MCF 10A (cell line): Measurements from ENCODE around the gene P2RX2. TPM values are rescaled to one million over a fixed set of nuclear protein-coding genes. Genes with fewer than 3 reads are reported as not detected.

Experiments used
- BruUV-seq: library from RNA; stranded (reverse); fragments of 400-500 nt; replicated peaks from 2 replicates; lab custom pipeline; 2021; lab: Mats Ljungman, UMichigan
- CTCF ChIA-PET: fragments of 300-600 bp; sonication (Branson Sonifier 250); formaldehyde crosslinking; extraction: SDS; loops from one replicate; lab custom pipeline; 2021; ENCODE audit warnings: antibody characterized with exemption, inconsistent platforms; lab: Yijun Ruan, JAX
- POLR2A ChIA-PET: fragments of 300-600, 350-650 bp; sonication (Branson Sonifier 250); formaldehyde crosslinking; extraction: SDS; loops from one replicate; lab custom pipeline; 2020; ENCODE audit warnings: antibody characterized with exemption, inconsistent platforms; lab: Yijun Ruan, JAX
- DNase-seq: peaks from one replicate; pipeline ENCODE4 v3.0.0-alpha.2; 2018; ENCODE audit not compliant: unreplicated experiment
- H3K27ac Mint-ChIP-seq: one replicate; pipeline ENCODE4 v1.8.0; 2022; ENCODE audit warnings: mild to moderate bottlenecking, low read depth, mixed read lengths; ENCODE audit not compliant: unreplicated experiment
- H3K27me3 Mint-ChIP-seq: one replicate; pipeline ENCODE4 v1.8.0; 2022; ENCODE audit warnings: mixed read lengths; ENCODE audit not compliant: insufficient read depth, unreplicated experiment
- H3K36me3 Mint-ChIP-seq: one replicate; pipeline ENCODE4 v1.8.0; 2022; ENCODE audit warnings: mild to moderate bottlenecking, moderate library complexity, mixed read lengths; ENCODE audit not compliant: insufficient read depth, unreplicated experiment
- H3K4me1 Mint-ChIP-seq: one replicate; pipeline ENCODE4 v1.8.0; 2022; ENCODE audit warnings: mixed read lengths; ENCODE audit not compliant: insufficient read depth, unreplicated experiment
- H3K4me3 Mint-ChIP-seq: one replicate; pipeline ENCODE4 v1.8.0; 2022; ENCODE audit warnings: mild to moderate bottlenecking, moderate library complexity, mixed read lengths; ENCODE audit not compliant: unreplicated experiment
- H3K9me3 Mint-ChIP-seq: one replicate; pipeline ENCODE4 v1.8.0; 2022; ENCODE audit warnings: mixed read lengths; ENCODE audit not compliant: unreplicated experiment
- intact Hi-C: fragments of 100-400 bp; cut with micrococcal nuclease; formaldehyde crosslinking; loops from 2 replicates; pipeline ENCODE4 v1.14.1; 2022
- total RNA-seq: library from RNA; stranded (reverse); gene quantifications from 2 replicates; pipeline ENCODE4 v1.2.3, GENCODE V29; 2022
- TF ChIP-seq, protein P1 (sequence below): fragments of 200-600 bp; IDR thresholded peaks from one replicate; pipeline ENCODE4 v1.8.0; 2022; ENCODE audit warnings: antibody characterized with exemption, mild to moderate bottlenecking; ENCODE audit not compliant: unreplicated experiment

Gene P2RX2
- total RNA-seq, 1 experiment from 2014 or later = not detected

DNA sequence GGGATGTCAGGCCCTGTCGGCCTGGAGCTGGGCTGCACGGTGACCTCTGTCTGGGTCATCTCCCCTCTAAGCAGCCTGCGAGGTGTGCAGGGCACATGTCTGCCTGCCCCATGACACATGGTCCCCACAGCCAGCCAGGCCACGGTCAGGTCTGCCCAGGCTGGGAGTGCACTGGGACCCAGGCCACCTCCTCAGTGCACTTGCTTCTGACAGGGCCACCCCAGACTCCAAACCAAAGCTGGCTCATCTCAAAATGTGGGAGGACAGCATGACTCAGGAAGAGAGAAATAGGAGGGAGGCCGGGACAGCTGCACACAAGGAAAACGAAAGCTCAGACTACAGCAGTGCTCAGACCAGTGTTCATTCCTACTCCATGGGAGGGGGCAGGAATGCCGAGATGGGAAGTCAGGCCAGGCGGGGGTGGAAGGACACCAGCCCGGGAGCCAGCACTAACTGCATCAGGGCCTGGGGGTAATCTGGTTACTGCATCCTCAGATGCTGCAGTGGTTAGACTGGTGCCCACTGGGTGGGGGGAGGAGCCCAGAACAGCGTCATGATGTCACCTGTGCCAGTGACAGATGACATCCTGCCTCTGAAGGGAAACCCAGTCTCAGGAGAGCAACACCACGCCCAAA, 4.0 kb downstream of the P2RX2 start:
- Mint-ChIP-seq H3K36me3 (peaks cover 11% of the 10 kb centered on the region), H3K9me3 (no peaks in the 10 kb centered on the region), H3K4me1 (peaks cover 10% of the 10 kb centered on the region), H3K4me3 (no peak overlapping the region), H3K27me3 (peaks cover 10% of the 10 kb centered on the region), H3K27ac (no peak overlapping the region)
- BruUV-seq = no TSS peak
- ChIA-PET POLR2A (no interaction called here), CTCF (no interaction called here)
- TF ChIP-seq, protein P1, sequence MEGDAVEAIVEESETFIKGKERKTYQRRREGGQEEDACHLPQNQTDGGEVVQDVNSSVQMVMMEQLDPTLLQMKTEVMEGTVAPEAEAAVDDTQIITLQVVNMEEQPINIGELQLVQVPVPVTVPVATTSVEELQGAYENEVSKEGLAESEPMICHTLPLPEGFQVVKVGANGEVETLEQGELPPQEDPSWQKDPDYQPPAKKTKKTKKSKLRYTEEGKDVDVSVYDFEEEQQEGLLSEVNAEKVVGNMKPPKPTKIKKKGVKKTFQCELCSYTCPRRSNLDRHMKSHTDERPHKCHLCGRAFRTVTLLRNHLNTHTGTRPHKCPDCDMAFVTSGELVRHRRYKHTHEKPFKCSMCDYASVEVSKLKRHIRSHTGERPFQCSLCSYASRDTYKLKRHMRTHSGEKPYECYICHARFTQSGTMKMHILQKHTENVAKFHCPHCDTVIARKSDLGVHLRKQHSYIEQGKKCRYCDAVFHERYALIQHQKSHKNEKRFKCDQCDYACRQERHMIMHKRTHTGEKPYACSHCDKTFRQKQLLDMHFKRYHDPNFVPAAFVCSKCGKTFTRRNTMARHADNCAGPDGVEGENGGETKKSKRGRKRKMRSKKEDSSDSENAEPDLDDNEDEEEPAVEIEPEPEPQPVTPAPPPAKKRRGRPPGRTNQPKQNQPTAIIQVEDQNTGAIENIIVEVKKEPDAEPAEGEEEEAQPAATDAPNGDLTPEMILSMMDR = no peak
- intact Hi-C loops = no loop called here
- no peak for DNase-seq

DNA sequence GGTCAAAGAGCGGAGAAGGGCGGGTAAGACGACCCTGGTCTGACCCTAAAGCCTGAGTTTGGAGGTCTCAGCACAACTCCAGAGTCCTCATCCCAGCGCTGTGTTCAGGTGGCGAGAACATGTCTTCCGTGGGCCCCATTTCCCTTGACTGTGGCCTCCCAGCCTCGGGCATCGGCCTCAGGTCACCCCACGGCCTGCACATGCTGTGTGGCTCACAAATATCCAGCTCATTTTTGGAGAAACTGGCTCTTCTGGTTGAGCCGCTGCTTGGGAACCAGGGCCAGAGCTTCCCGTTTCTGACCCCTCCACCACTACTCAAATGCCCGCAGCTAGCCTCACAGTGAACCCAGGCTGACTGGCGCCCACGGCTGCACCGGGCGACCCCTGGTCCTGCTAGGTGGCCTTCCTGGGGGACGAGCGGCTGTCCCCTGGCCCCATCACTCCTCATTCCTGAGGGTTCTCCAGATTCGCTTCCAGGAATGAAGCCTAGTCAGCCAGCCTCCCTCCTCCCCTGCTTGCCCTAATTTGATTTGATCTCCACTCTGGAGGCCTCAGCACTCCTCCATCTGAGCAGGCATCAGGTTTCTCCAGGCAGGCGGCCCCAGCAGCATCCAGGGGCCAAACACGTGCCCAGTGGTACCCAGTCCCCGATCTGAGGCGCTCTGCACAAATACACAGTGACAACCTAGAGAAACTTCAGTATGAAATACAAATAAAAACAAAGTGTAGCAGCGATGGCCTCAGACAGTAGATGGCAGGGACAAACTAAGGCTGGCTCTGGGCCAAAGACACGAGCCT, 4.7 kb downstream of the P2RX2 start:
- Mint-ChIP-seq H3K4me1 (peaks cover 5% of the 10 kb centered on the region), H3K27ac (no peak overlapping the region), H3K27me3 (peaks cover 3% of the 10 kb centered on the region), H3K4me3 (no peak overlapping the region), H3K9me3 (no peaks in the 10 kb centered on the region), H3K36me3 (peaks cover 11% of the 10 kb centered on the region)
- intact Hi-C loops = no loop called here
- ChIA-PET POLR2A (no interaction called here), CTCF (no interaction called here)
- no peak for DNase-seq
- TF ChIP-seq, protein P1 = no peak
- BruUV-seq = no TSS peak

DNA sequence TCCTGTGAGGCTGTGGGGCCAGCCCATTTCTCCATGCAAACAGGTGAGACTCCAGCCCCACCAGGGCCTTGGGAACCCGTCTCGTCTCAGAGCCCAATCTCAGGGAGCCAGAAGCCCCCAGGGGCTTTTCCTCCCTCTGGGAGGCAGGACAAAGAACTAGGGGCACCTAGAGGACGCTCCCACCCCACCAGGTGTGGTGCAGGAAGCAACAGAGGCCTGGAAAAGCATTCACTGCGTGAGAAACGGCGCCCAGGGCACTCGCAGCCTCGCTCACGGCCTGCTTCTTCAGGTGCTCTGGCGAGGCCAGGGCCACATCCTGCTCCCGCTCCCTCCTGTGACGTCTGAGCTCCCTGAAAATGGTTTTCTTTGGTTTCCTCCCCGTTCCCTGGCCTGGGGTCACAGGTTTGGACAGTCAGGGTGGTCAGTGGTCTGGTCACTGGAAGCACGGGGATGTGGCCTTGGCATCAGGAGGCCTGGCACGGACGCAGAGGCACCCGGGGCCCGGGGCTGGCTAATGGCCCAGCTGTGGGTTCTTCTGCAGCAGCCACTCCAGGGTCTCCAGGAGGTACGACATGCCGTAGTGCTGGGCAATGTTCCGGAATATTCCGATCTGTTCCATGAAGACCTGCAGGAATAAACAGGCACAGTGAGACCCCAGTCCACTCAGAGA, 5.7 kb downstream of the P2RX2 start:
- no peaks in the 10 kb centered on the region for H3K27me3 Mint-ChIP-seq
- no peaks in the 10 kb centered on the region for H3K9me3 Mint-ChIP-seq
- TF ChIP-seq, protein P1 = no peak
- intact Hi-C loops = no loop called here
- ChIA-PET POLR2A (no interaction called here), CTCF (no interaction called here)
- no peak for DNase-seq
- H3K36me3 Mint-ChIP-seq = peaks cover 18% of the 10 kb centered on the region
- BruUV-seq = no TSS peak
- no peak overlapping the region for H3K27ac Mint-ChIP-seq
- peaks cover 4% of the 10 kb centered on the region for H3K4me1 Mint-ChIP-seq
- no peak overlapping the region for H3K4me3 Mint-ChIP-seq
